HepG2 (cell line): ENCODE measurements around the gene CCDC34. TPM values are rescaled to one million over a fixed set of nuclear protein-coding genes. Genes with fewer than 3 reads are reported as not detected.

Source experiments
- ATAC-seq: fragments of 200-7000 bp; cut with Tn5 transposase; 3 replicates; pipeline ENCODE4 v1.9.1; 2020; ENCODE audit warnings: mild to moderate bottlenecking, moderate library complexity
- BruUV-seq: library from RNA; stranded (reverse); fragments of 400-500 nt; replicated peaks from 2 replicates; lab custom pipeline; 2021; lab: Mats Ljungman, UMichigan
- CTCF ChIA-PET: fragments of 300-600 bp; formaldehyde crosslinking; extraction: SDS; loops from one replicate; lab custom pipeline; 2021; ENCODE audit warnings: low total read pairs, inconsistent platforms, low intra/inter-chr PET ratio; lab: Yijun Ruan, JAX
- POLR2A ChIA-PET: fragments of 350-600 bp; sonication (Branson Sonifier 250); formaldehyde crosslinking; loops from one replicate; lab custom pipeline; 2020; ENCODE audit warnings: antibody characterized with exemption, inconsistent platforms; lab: Yijun Ruan, JAX
- DNase-seq: peaks from one replicate; pipeline ENCODE4 v3.0.0-alpha.2; 2015; ENCODE audit warnings: low spot score
- FAIRE-seq: peaks from 3 replicates; lab custom pipeline; 2011; peaks lifted over from hg19 to GRCh38; lab: Jason Lieb, UNC
- H2AFZ ChIP-seq: one replicate; pipeline ENCODE4 v1.6.1; 2011; ENCODE audit warnings: low read length, inconsistent platforms
- H3K27ac ChIP-seq: fragments of 300-600 bp; 3 replicates; pipeline ENCODE4 v1.8.0; 2011; ENCODE audit warnings: mixed run types, mild to moderate bottlenecking, mixed read lengths, low read length, inconsistent platforms; ENCODE audit not compliant: insufficient read depth; ENCODE audit errors: extremely low read length
- H3K27me3 ChIP-seq, 2 experiments: fragments of 200-600 bp in 1 of 2; 2 replicates in 1 of 2; 3 replicates in 1 of 2; pipeline versions ENCODE4 v1.6.0 to v1.8.0; 2011; ENCODE audit warnings: low read length in 2 of 2, mild to moderate bottlenecking in 2 of 2, moderate library complexity in 2 of 2, inconsistent platforms in 1 of 2; ENCODE audit not compliant: insufficient read depth in 2 of 2, control insufficient read depth in 1 of 2
- H3K36me3 ChIP-seq, 2 experiments: fragments of 200-600 bp in 1 of 2; replicated peaks in 1 of 2; 2 replicates in 1 of 2; 3 replicates in 1 of 2; pipeline versions ENCODE4 v1.5.1 to v1.8.0; 2011; ENCODE audit warnings: low read length in 2 of 2, inconsistent platforms in 1 of 2; ENCODE audit not compliant: insufficient read depth in 2 of 2, control insufficient read depth in 1 of 2
- H3K4me1 ChIP-seq: 2 replicates; pipeline ENCODE4 v1.5.1; 2012; ENCODE audit warnings: low read length, inconsistent platforms; ENCODE audit not compliant: insufficient read depth
- H3K4me2 ChIP-seq: 2 replicates; pipeline ENCODE4 v1.6.0; 2011; ENCODE audit warnings: low read depth, low read length, inconsistent platforms
- H3K4me3 ChIP-seq, 3 experiments: fragments of 200-600 bp in 1 of 3; sonication (generic), shearing (Covaris generic) in 1 of 3; replicated peaks in 1 of 3; 2 replicates each; pipeline ENCODE4 v1.5.1; 2011 to 2016; ENCODE audit warnings: low read length in 3 of 3, inconsistent platforms in 2 of 3, low read depth in 2 of 3, mild to moderate bottlenecking in 2 of 3, control low read depth in 1 of 3, mixed read lengths in 1 of 3; ENCODE audit not compliant: insufficient read depth in 1 of 3
- H3K79me2 ChIP-seq: one replicate; pipeline ENCODE4 v1.6.1; 2011; ENCODE audit warnings: low read length, inconsistent platforms; ENCODE audit not compliant: insufficient read depth
- H3K9ac ChIP-seq: 2 replicates; pipeline ENCODE4 v1.6.0; 2011; ENCODE audit warnings: mild to moderate bottlenecking, low read depth, low read length, inconsistent platforms; ENCODE audit not compliant: insufficient read depth
- H3K9me3 ChIP-seq: 2 replicates; pipeline ENCODE4 v1.5.1; 2012; ENCODE audit warnings: mild to moderate bottlenecking, low read length
- H4K20me1 ChIP-seq: 2 replicates; pipeline ENCODE4 v1.6.0; 2011; ENCODE audit warnings: inconsistent platforms, mild to moderate bottlenecking, low read length, moderate library complexity; ENCODE audit not compliant: insufficient read depth
- KMT2A ChIP-seq: sonication (generic); formaldehyde crosslinking; IDR thresholded peaks from 2 replicates; pipeline ENCODE4 v1.4.0; 2020; ENCODE audit warnings: missing genetic modification reagents
- MAFK ChIP-seq, 2 experiments: IDR thresholded peaks in 1 of 2; conservative IDR thresholded peaks in 1 of 2; 2 replicates each; pipeline ENCODE4 v1.6.1; 2011; ENCODE audit warnings: improper control_type of control experiment in 2 of 2, low read length in 2 of 2
- WGBS: methylation state at CpG from one replicate; pipeline ENCODE4 v1.1.6; 2017; ENCODE audit warnings: low lambda C conversion rate; 5-methylcytosine and 5-hydroxymethylcytosine counted together
- in situ Hi-C: cut with HindIII; loops from 2 replicates; pipeline ENCODE4 v1.10.0; 2017; ENCODE audit warnings: low pct_unique_long_range_greater_than_20kb; ENCODE audit not compliant: extremely low pct_ligation_motif_present
- intact Hi-C: fragments of 100-400 bp; cut with micrococcal nuclease; formaldehyde crosslinking; loops from one replicate; pipeline ENCODE4 v1.10.0; 2022; ENCODE audit not compliant: unreplicated experiment
- polyA plus RNA-seq, 8 experiments: library from polyadenylated mRNA; depleted of rRNA in 3 of 8; stranded (reverse) in 7 of 8; unstranded in 1 of 8; fragments of >200 nt; fragmentation: Illumina TruSeq in 4 of 8; extraction: Trizol in 4 of 8; gene quantifications; 2 replicates each; pipeline versions ENCODE4 v1.2.1 to v1.2.3, GENCODE V29; 2011 to 2016; ENCODE audit warnings: low read depth in 4 of 8, missing spikeins in 1 of 8, mixed read lengths in 1 of 8; ENCODE audit not compliant: insufficient read depth in 1 of 8
- total RNA-seq, 5 experiments: library from RNA; depleted of rRNA; stranded (reverse); fragments of >200 nt; fragmentation: Illumina TruSeq; extraction: Trizol; gene quantifications; 2 replicates each; pipeline ENCODE4 v1.2.3, GENCODE V29; 2016; ENCODE audit warnings: low read depth in 1 of 5
- TF ChIP-seq, protein P1 (sequence below): sonication (generic); formaldehyde crosslinking; IDR thresholded peaks from 2 replicates; pipeline ENCODE4 v1.4.0; 2020; ENCODE audit warnings: missing genetic modification reagents, borderline replicate concordance

Gene CCDC34
- total and polyA plus RNA-seq, 2 of the 13 experiments (the other 11 are each of a cell fraction or from before 2014, with no cell fraction given): 7.6 to 34.3 TPM

DNA sequence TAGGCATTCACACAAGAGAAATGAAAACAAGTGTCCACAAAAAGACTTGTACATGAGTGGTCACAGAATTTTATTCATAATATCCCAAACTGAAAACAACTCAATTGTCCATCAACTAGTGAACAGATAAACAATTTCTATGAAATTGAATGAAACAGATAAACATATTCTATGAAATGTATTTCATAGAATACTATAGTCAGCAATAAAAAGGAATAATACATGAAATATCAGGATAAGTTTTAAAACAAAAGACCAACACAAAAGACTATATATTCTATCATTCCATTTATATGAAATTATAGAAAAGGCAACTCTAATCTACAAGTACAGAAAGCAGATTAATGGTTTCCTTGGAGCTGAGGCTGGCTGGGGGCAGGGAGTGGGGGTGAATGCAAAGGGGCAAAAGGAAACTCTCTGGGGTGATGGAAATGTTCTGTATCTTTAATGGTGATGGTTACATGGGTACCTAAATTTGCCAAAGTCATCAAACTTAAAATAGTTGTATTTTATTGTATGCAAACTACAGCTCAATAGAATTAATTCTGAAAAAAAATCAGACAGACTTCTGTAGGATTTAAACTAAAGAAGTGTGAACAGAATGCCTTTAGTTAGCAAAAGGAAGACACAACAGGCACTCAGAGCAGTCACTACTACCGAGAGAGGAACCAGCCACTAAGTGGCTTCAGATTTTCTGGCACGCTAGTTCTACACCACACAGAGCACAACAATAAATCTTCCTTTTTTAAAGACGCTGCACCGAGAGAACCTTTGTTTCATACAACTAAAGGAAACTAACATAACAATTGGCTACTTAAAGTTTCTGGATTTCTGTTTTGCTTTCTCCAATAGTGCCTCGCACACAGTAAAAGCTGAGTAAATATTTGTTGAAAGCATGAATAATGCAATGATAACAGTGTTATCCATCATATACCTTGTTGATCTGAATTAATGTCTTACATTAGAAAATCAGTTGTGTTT is 15.4 kb downstream of the CCDC34 start:
- peaks cover 0 to 3% of the 10 kb centered on the region in 2 experiments; a peak in 2 of 5 replicates for H3K36me3 ChIP-seq
- no peak overlapping the region for H3K4me3 ChIP-seq
- in situ Hi-C loops: no loop called here

More for the DNA sequence above, 15.4 kb downstream of the CCDC34 start:
- FAIRE-seq: no peak
- no peak overlapping the region for H2AFZ ChIP-seq
- no peaks in the 10 kb centered on the region for H3K9me3 ChIP-seq
- TF ChIP-seq MAFK (conservative IDR thresholded peaks at IDR 0.05 in 1 of 2, IDR thresholded peaks at IDR 0.05 in 1 of 2; ENCODE audit: low read length in 2 of 2) (peak in 1 of 2 experiments; percentile 60; a peak in 2 of 4 replicates), KMT2A (CRISPR knock-in tag) (no peak)
- TF ChIP-seq, protein P1, sequence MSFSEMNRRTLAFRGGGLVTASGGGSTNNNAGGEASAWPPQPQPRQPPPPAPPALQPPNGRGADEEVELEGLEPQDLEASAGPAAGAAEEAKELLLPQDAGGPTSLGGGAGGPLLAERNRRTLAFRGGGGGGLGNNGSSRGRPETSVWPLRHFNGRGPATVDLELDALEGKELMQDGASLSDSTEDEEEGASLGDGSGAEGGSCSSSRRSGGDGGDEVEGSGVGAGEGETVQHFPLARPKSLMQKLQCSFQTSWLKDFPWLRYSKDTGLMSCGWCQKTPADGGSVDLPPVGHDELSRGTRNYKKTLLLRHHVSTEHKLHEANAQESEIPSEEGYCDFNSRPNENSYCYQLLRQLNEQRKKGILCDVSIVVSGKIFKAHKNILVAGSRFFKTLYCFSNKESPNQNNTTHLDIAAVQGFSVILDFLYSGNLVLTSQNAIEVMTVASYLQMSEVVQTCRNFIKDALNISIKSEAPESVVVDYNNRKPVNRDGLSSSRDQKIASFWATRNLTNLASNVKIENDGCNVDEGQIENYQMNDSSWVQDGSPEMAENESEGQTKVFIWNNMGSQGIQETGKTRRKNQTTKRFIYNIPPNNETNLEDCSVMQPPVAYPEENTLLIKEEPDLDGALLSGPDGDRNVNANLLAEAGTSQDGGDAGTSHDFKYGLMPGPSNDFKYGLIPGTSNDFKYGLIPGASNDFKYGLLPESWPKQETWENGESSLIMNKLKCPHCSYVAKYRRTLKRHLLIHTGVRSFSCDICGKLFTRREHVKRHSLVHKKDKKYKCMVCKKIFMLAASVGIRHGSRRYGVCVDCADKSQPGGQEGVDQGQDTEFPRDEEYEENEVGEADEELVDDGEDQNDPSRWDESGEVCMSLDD (CRISPR knock-in tag): no peak
- H3K4me2 ChIP-seq: no peak overlapping the region
- no peaks in the 10 kb centered on the region for H4K20me1 ChIP-seq
- H3K27ac ChIP-seq: no peak overlapping the region
- no peaks in the 10 kb centered on the region for H3K79me2 ChIP-seq
- no peak overlapping the region for H3K9ac ChIP-seq
- 87% methylated on average over 5 of the region's 5 CpGs for WGBS
- POLR2A ChIA-PET: interaction anchor here (1.1 to 1.3 kb wide), 2 partner anchors 13 to 48 kb away, joined by 3 to 5 read pairs; no protein-coding TSS in a partner anchor
- no peak for ATAC-seq
- CTCF ChIA-PET: no interaction called here
- DNase-seq: no peak
- no TSS peak for BruUV-seq
- intact Hi-C loops: no loop called here
- H3K4me1 ChIP-seq: peaks cover 35% of the 10 kb centered on the region
- no peaks in the 10 kb centered on the region for H3K27me3 ChIP-seq
